IPS DF 6.9 (cell line): ENCODE data around the gene GLYATL2.

Source experiments
- DNase-seq: peaks from one replicate; pipeline ENCODE4 v3.0.0-alpha.2; 2013; ENCODE audit warnings: low read depth, low spot score
- H3K27ac ChIP-seq: one replicate; pipeline ENCODE4 v1.5.1; 2013; ENCODE audit warnings: low read length, control low read depth
- H3K27me3 ChIP-seq: 2 replicates; pipeline ENCODE4 v1.6.1; 2013; ENCODE audit warnings: mild to moderate bottlenecking, low read length; ENCODE audit not compliant: control insufficient read depth, insufficient read depth
- H3K36me3 ChIP-seq: 2 replicates; pipeline ENCODE4 v1.6.1; 2013; ENCODE audit warnings: low read length; ENCODE audit not compliant: control insufficient read depth, insufficient read depth
- H3K4me1 ChIP-seq: 2 replicates; pipeline ENCODE4 v1.6.1; 2013; ENCODE audit warnings: low read length; ENCODE audit not compliant: control insufficient read depth, insufficient read depth
- H3K4me3 ChIP-seq: 2 replicates; pipeline ENCODE4 v1.5.1; 2013; ENCODE audit warnings: mild to moderate bottlenecking, low read length
- H3K9me3 ChIP-seq: 2 replicates; pipeline ENCODE4 v1.6.1; 2013; ENCODE audit warnings: low read length, inconsistent platforms; ENCODE audit not compliant: control insufficient read depth, insufficient read depth
- WGBS: extraction: QIAGEN DNeasy Blood & Tissue Kit; methylation state at CpG from one replicate; pipeline ENCODE4 v1.1.7; 2013; ENCODE audit warnings: mixed read lengths, missing lambda C conversion rate; ENCODE audit not compliant: insufficient read length, insufficient coverage; 5-methylcytosine and 5-hydroxymethylcytosine counted together

The GLYATL2 gene

DNA sequence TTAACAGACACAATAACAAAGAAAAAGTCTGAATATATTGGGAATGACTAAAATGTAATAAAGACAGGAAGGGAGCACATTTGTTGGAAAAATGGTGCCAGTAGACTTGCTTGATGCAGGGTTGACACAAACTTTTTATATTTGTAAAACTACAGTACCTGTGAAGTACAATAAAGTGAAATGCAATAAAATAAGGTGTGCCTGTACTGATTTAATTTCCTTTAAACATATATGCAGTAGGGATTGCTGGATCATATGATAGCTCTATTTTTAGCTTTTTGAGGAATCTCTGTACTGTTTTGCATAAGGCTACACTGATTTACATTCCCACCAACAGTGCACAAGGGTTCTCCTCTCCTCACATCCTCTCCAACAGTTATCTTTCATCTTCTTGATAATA is 12.3 kb upstream of the GLYATL2 start:
- Histone ChIP-seq H3K27me3 (no peaks in the 10 kb centered on the region), H3K9me3 (no peaks in the 10 kb centered on the region), H3K36me3 (no peaks in the 10 kb centered on the region), H3K27ac (no peak overlapping the region), H3K4me3 (no peak overlapping the region), H3K4me1 (no peaks in the 10 kb centered on the region)
- no peak for DNase-seq

DNA sequence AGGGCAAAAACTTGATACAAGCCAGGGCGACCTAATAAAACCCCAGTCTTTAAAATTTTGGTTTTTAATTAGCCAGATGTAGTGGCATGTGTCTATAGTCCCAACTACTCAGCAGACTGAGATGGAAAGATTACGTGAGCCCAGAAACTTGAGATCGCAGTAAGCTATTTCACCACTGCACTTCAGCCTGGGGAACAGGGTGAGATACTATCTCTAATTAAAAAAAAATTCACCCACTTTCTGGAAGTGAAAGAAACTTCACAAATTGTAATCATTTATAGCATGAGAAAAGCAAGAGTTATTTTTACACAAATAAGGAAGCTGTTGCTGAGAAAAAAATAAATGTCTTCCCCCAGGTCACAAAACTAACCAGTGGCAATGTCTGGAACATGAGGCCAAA is 882 bp upstream of the GLYATL2 start:
- no CpG with 5 or more reads among the region's 3 CpGs for WGBS
- Histone ChIP-seq H3K4me1 (no peaks in the 10 kb centered on the region), H3K4me3 (no peak overlapping the region), H3K36me3 (no peaks in the 10 kb centered on the region), H3K27me3 (no peaks in the 10 kb centered on the region), H3K9me3 (no peaks in the 10 kb centered on the region), H3K27ac (no peak overlapping the region)
- DNase-seq = no peak

DNA sequence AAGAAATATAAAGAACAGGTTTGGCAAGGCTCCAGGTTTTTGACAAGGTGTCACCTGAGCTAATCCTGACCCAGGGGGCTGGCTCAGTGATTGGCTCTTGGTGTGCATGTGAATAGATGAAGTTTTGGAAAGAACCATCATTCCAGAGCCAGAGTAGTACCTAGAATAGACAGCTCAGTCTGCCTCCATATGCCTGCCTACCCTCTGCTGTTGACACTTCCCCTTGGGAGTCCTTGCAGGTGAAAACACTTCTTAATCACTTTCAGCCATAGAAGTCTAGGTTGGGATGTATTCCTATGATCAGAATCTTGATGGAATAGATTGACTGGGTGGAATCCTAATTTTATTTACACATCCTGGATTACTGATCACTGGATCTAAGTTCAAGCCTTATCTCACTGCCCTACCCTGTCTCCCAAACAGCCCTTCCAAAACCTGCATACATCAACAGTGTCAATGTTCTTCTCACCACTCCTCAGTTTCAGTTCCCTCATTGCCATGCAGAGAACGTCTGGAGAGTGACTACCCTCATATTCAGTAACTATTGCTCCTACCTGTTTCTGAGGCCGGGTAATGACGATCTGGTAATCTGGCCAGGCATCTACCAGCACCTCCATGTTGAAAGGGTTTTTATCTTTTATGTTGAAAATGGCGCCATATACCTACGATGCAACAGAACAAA is 6.7 kb downstream of the GLYATL2 start:
- H3K27ac ChIP-seq = no peak overlapping the region
- H3K4me1 ChIP-seq = no peaks in the 10 kb centered on the region
- no peak overlapping the region for H3K4me3 ChIP-seq
- no peak for DNase-seq
- H3K36me3 ChIP-seq = no peaks in the 10 kb centered on the region
- H3K27me3 ChIP-seq = no peaks in the 10 kb centered on the region
- no peaks in the 10 kb centered on the region for H3K9me3 ChIP-seq
- WGBS = no CpG with 5 or more reads among the region's 5 CpGs

DNA sequence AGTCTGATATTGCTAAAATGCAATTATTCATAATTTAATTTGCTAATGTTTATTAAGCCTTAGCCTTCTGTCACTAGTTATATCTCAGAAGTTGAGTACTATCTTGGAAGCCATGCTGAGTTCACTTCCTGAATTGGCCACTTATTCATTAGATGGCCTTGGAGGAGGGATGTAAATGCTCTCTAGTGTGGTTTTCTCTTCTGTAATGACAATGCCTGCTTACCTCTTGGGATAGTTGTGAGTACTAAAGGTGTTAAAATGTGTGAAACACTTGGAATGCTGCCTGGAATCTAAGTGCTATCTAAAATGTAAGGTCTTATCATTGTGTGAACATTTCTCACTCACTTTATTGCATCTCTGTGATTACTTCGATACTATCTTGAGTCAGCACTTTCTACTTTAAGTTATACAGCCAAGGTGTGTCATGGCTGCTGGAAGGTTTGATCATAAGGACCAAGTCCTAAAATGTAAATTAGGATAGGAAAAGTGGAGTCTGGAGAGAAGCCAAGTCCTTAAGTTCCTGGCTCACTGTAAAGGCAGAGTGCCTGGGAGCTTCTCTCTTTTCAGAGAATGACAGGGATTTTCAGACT is 12.4 kb downstream of the GLYATL2 start:
- Histone ChIP-seq H3K27ac (no peak overlapping the region), H3K36me3 (no peaks in the 10 kb centered on the region), H3K27me3 (no peaks in the 10 kb centered on the region), H3K4me1 (no peaks in the 10 kb centered on the region), H3K4me3 (no peak overlapping the region), H3K9me3 (no peaks in the 10 kb centered on the region)
- no CpG with 5 or more reads among the region's 1 CpG for WGBS
- no peak for DNase-seq

DNA sequence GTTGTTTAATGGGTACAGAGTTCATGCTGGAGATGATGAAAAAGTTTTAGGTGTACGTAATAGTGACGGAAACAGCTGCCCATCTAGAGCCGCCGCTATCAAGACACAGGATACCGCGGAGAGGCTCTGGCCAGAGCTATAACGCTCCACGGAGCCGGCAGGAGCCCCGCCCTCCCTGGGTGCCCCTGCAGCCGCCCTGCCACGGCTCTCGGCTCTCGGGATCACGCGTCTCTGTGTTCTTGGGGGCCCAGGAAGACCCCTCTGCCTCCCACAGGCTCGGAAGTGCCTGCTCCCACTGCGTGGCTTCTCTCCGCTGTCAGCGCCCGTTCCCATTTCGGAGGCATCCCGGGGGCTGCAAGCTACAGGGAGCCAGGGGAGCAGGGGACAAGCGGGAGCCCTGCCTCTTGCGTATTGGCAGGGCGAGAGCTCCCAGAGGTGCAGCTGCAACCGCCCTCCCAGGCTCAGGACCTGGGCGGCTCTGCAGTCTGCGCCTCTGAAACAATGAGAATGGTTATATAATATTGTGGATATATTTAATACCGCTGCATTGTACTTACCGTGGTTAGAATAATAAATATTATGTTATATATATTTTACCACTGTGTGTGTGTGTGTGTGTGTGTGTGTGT is 13.7 kb downstream of the GLYATL2 start:
- Histone ChIP-seq H3K27ac (no peak overlapping the region), H3K27me3 (no peaks in the 10 kb centered on the region), H3K4me3 (no peak overlapping the region), H3K9me3 (no peaks in the 10 kb centered on the region), H3K4me1 (no peaks in the 10 kb centered on the region), H3K36me3 (no peaks in the 10 kb centered on the region)
- no peak for DNase-seq
- no CpG with 5 or more reads among the region's 31 CpGs for WGBS

DNA sequence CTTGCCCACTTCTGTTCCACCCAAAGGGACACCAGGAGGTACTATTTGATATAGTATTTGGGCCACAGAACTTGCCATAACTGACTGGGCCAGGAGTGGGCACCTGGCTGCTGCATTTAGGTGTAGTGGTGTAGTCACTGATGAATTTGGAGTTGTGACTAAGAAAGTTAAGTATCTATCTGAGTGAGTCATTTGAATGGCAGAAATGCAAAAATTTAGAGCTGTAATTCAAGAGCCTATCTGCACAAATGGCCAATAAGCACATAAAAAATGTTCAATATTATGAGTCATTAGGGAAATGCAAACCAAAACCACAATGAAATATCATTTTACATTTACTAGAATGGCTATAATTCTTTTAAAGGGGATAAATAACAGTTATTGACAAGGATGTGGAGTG is 14.7 kb downstream of the GLYATL2 start:
- H3K27ac ChIP-seq = no peak overlapping the region
- H3K27me3 ChIP-seq = no peaks in the 10 kb centered on the region
- DNase-seq = no peak
- H3K9me3 ChIP-seq = no peaks in the 10 kb centered on the region
- H3K4me1 ChIP-seq = no peaks in the 10 kb centered on the region
- H3K36me3 ChIP-seq = no peaks in the 10 kb centered on the region
- no peak overlapping the region for H3K4me3 ChIP-seq

DNA sequence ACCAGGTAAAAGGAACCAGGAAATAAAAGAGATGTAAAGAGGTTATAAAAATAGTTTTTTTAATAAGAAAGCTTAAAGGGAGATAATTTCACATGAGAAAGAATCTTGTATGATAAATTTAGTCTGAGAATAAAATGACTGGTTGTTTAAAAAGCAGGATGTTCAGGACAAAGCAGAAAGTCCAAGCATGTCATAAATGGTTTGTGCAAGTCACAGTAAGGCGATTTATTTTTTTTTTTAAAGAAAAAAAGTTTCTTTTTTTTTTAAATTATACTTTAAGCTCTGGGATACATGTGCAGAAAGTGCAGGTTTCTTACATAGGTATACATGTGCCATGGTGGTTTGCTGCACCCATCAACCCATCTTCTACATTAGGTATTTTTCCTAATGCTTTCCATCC is 30.8 kb downstream of the GLYATL2 start:
- H3K4me3 ChIP-seq = no peak overlapping the region
- no peaks in the 10 kb centered on the region; the same call in 1 of the 2 replicates for H3K9me3 ChIP-seq
- no peak overlapping the region for H3K27ac ChIP-seq
- no peak for DNase-seq
- WGBS = no CpG with 5 or more reads among the region's 1 CpG
- no peaks in the 10 kb centered on the region for H3K27me3 ChIP-seq
- H3K36me3 ChIP-seq = no peaks in the 10 kb centered on the region
- H3K4me1 ChIP-seq = no peaks in the 10 kb centered on the region

DNA sequence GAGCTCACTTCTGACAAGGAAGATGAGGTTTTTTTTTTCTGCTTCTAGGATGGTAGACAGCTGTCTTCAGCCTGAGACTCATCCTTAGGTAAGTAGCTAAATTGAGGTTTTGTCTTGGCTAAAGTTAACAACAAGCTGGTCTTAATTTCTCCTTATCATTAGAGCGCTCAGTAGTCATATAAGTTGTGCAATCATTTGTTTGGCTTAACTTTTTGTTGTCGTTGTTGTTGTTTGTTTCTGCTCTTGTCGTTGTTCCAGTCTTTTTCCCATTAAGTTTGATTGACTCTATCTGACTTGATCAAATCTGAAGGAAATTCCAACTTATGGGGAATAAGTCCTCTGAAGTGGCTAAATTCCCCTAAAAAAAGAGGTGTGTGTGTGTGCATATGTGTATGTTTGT is 33.0 kb downstream of the GLYATL2 start:
- no CpG with 5 or more reads among the region's 3 CpGs for WGBS
- DNase-seq = no peak
- Histone ChIP-seq H3K27me3 (no peaks in the 10 kb centered on the region), H3K27ac (no peak overlapping the region), H3K4me1 (no peaks in the 10 kb centered on the region), H3K36me3 (no peaks in the 10 kb centered on the region), H3K9me3 (no peaks in the 10 kb centered on the region; the same call in 1 of the 2 replicates), H3K4me3 (no peak overlapping the region)

DNA sequence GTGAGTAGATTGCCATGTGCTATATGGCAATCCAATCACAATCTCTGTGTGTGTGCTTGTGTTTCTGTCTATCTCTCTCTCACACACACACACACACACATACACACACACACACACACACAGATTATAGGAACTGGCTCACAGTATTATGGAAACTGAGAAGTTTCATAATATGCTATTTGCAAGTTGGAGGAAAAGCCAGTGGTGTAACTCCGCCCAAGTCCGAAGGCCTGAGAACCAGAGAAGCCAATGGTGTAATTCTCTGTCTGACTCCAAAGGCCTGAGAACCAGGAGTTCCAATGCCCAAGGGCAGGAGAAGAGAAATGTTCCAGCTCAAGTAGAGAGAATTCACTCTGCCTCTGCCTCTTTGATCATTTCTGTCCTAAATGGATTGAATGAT is 37.2 kb downstream of the GLYATL2 start:
- no peaks in the 10 kb centered on the region for H3K4me1 ChIP-seq
- no peaks in the 10 kb centered on the region for H3K27me3 ChIP-seq
- H3K36me3 ChIP-seq = no peaks in the 10 kb centered on the region
- H3K27ac ChIP-seq = no peak overlapping the region
- DNase-seq = no peak
- H3K9me3 ChIP-seq = no peaks in the 10 kb centered on the region; the same call in 1 of the 2 replicates
- WGBS = no CpG with 5 or more reads among the region's 2 CpGs
- no peak overlapping the region for H3K4me3 ChIP-seq

DNA sequence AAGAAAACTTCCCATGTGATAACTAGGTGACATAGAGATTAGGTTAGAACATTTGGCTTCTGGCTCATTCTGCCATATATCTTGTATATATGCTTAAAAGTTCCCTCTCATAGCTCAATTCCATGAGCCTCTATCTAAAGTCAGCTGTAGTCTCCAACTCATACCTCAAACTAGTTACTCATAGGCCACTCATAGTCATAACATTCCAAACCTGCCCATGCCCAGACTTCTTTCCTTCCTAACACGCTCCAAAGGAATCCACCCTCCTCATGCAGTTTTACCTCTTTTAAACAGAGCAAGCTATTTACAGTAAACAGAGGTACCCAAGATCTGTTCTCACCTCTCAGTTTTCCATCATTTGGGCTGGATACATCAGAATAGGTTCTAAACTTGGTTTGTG is 39.4 kb downstream of the GLYATL2 start:
- H3K36me3 ChIP-seq = no peaks in the 10 kb centered on the region
- no peak for DNase-seq
- no peaks in the 10 kb centered on the region for H3K27me3 ChIP-seq
- H3K4me1 ChIP-seq = no peaks in the 10 kb centered on the region
- no CpG with 5 or more reads among the region's 1 CpG for WGBS
- H3K9me3 ChIP-seq = no peaks in the 10 kb centered on the region
- H3K27ac ChIP-seq = no peak overlapping the region
- no peak overlapping the region for H3K4me3 ChIP-seq
